ENCODE results near the gene LIPN.

- TF ChIP-seq CTCF (IDR thresholded peaks at IDR 0.05) (no peak), POLR2A (IDR thresholded peaks at IDR 0.05) (no peak)
Observed at GRCh38 chr10:88809621-88810020, 49.8 kb downstream of the LIPN start.

Data from breast epithelium (tissue), 3 donors.